Uterus (tissue), 4 donors: ENCODE results near the gene SYNCRIP. TPM values are rescaled to one million over a fixed set of nuclear protein-coding genes. Genes with fewer than 3 reads are reported as not detected.

Experiments used
- DNase-seq, 2 donors: peaks; one replicate each; pipeline ENCODE4 v3.0.0-alpha.2; 2019 to 2020
- H3K27ac ChIP-seq, 2 donors: fragments of 200-600 bp; sonication (generic); 1 replicate in 1 of 2; 2 replicates in 1 of 2; pipeline ENCODE4 v1.5.1; 2016 to 2018
- H3K27me3 ChIP-seq, 2 donors: fragments of 200-600 bp; sonication (generic); one replicate each; pipeline ENCODE4 v1.5.1; 2018 to 2019; ENCODE audit warnings: control low read depth in 1 of 2
- H3K36me3 ChIP-seq, 2 donors: fragments of 200-600 bp; sonication (generic); one replicate each; pipeline ENCODE4 v1.5.1; 2019; ENCODE audit warnings: control low read depth in 1 of 2
- H3K4me1 ChIP-seq, 2 donors: fragments of 200-600 bp; sonication (generic); one replicate each; pipeline ENCODE4 v1.5.1; 2018 to 2019; ENCODE audit warnings: control low read depth in 1 of 2
- H3K4me3 ChIP-seq, 2 donors: fragments of 200-600 bp; sonication (generic); 1 replicate in 1 of 2; 2 replicates in 1 of 2; pipeline ENCODE4 v1.5.1; 2018 to 2019; ENCODE audit warnings: mild to moderate bottlenecking in 1 of 2
- H3K9me3 ChIP-seq, 2 donors: fragments of 200-600 bp; sonication (generic); one replicate each; pipeline ENCODE4 v1.5.1; 2019; ENCODE audit warnings: control low read depth in 1 of 2
- CTCF ChIP-seq, 4 experiments: fragments of 200-600 bp in 2 of 4; fragments of 450-650 bp in 2 of 4; sonication (generic) in 2 of 4; IDR thresholded peaks; one replicate each; pipeline ENCODE4 v1.5.1; 2016 to 2019; ENCODE audit warnings: antibody characterized with exemption in 4 of 4, mild to moderate bottlenecking in 2 of 4, moderate library complexity in 1 of 4
- POLR2A ChIP-seq, 2 donors: fragments of 450-650 bp; IDR thresholded peaks; one replicate each; pipeline ENCODE4 v1.6.1; 2016; ENCODE audit warnings: antibody characterized with exemption in 2 of 2, mild to moderate bottlenecking in 1 of 2, moderate library complexity in 1 of 2
- intact Hi-C: fragments of 100-400 bp; cut with DNase I; formaldehyde crosslinking; loops from one replicate; pipeline ENCODE4 v1.15.1; 2023; ENCODE audit warnings: low total_unique reads
- total RNA-seq, 4 donors: library from RNA; depleted of rRNA in 3 of 4; stranded (reverse); fragments of >200 nt in 3 of 4; gene quantifications; one replicate each; pipeline versions ENCODE4 v1.1.0 to v1.2.4, GENCODE V29; 2014 to 2023
- donor health status: DM: yes; HTN: yes; CAD: no.

Gene SYNCRIP
- total RNA-seq, 4 donors from 2014 or later: 25.1 to 147 (median 106) TPM

GRCh38 chr6:85602100-85602499 is 40.6 kb downstream of the SYNCRIP start:
- H3K27ac ChIP-seq: no peak overlapping the region
- intact Hi-C loops: no loop called here
- H3K4me1 ChIP-seq: no peaks in the 10 kb centered on the region
- H3K4me3 ChIP-seq: no peak overlapping the region
- TF ChIP-seq CTCF (IDR thresholded peaks at IDR 0.05): no peak
- TF ChIP-seq POLR2A (IDR thresholded peaks at IDR 0.05): no peak
- H3K27me3 ChIP-seq: no peaks in the 10 kb centered on the region
- no peaks in the 10 kb centered on the region for H3K9me3 ChIP-seq
- no peak for DNase-seq
- no peaks in the 10 kb centered on the region for H3K36me3 ChIP-seq

- intact Hi-C loops: no loop called here
- Histone ChIP-seq H3K27ac (no peak overlapping the region), H3K27me3 (no peaks in the 10 kb centered on the region), H3K9me3 (no peaks in the 10 kb centered on the region), H3K4me3 (no peak overlapping the region), H3K4me1 (no peaks in the 10 kb centered on the region), H3K36me3 (no peaks in the 10 kb centered on the region)
- no peak for DNase-seq
- TF ChIP-seq POLR2A (IDR thresholded peaks at IDR 0.05): no peak
- no peak for TF ChIP-seq CTCF (IDR thresholded peaks at IDR 0.05)
Measured at GRCh38 chr6:85600713-85601313, 41.9 kb downstream of the SYNCRIP start.

- no peaks in the 10 kb centered on the region for H3K27me3 ChIP-seq
- H3K9me3 ChIP-seq: no peaks in the 10 kb centered on the region
- H3K4me3 ChIP-seq: peak overlapping the region; percentile 49 to 65
- TF ChIP-seq POLR2A (IDR thresholded peaks at IDR 0.05) (no peak), CTCF (IDR thresholded peaks at IDR 0.05) (no peak)
- no peak for DNase-seq
- intact Hi-C loops: no loop called here
- H3K4me1 ChIP-seq: peaks cover 0 to 9% of the 10 kb centered on the region in 2 donors
- peak overlapping the region; percentile 87 to 92 for H3K27ac ChIP-seq
- no peaks in the 10 kb centered on the region for H3K36me3 ChIP-seq
Measured at GRCh38 chr6:85594197-85594930, 48.3 kb downstream of the SYNCRIP start.

GRCh38 chr6:85593438-85594196 is 49.1 kb downstream of the SYNCRIP start, which contains the start of gene SNX14:
TSS of gene SNX14 (minus strand) at chr6:85593858. CDS start at chr6:85593718, 140 bp downstream.
- intact Hi-C loops: no loop called here
- Histone ChIP-seq H3K36me3 (no peaks in the 10 kb centered on the region), H3K9me3 (no peaks in the 10 kb centered on the region), H3K4me1 (peaks cover 0 to 9% of the 10 kb centered on the region in 2 donors), H3K27ac (peak within 1 kb of the TSS; percentile 87 to 92), H3K27me3 (no peaks in the 10 kb centered on the region), H3K4me3 (peak within 1 kb of the TSS; percentile 49 to 65)
- DNase-seq: peak; percentile 95 to 96
- TF ChIP-seq CTCF (IDR thresholded peaks at IDR 0.05) (peak in 2 of 4 experiments; percentile 2 to 30), POLR2A (IDR thresholded peaks at IDR 0.05) (peak; percentile 57 to 89)
